ENCODE results near the gene NEDD4.
A peak's percentile ranks its signal among the peaks of the same experiment; 100 is the strongest.

Gene NEDD4

DNA sequence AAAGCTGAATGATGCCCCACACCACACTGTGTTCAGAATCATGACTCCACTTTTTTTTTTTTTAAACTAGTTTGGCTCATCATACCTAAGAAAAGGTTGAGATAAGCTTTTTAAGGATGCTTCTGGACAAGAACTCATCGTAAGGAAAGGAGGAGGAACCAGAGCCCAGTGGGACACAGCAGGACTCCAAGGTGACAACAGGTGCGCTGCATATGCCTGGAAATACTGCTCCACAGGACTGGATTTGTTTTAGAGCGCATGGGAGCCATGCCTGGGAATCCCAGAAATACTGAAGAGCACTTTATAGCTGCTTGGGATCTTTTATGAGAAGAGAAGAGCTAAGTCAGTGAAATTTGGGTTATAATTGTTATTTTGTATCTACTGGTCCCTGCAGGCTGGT, 93.4 kb downstream of the NEDD4 start:
- Histone ChIP-seq H3K9ac (ENCODE audit: low read length) (no peak overlapping the region), H3K4me3 (ENCODE audit: low read length) (no peak overlapping the region), H3K27me3 (ENCODE audit: control insufficient read depth, insufficient read depth, low read length) (no peaks in the 10 kb centered on the region), H3K9me3 (ENCODE audit: control insufficient read depth, low read length) (no peaks in the 10 kb centered on the region), H3K36me3 (ENCODE audit: control insufficient read depth, insufficient read depth, low read length) (no peaks in the 10 kb centered on the region), H3K4me1 (ENCODE audit: control insufficient read depth, insufficient read depth, low read length) (no peaks in the 10 kb centered on the region)

DNA sequence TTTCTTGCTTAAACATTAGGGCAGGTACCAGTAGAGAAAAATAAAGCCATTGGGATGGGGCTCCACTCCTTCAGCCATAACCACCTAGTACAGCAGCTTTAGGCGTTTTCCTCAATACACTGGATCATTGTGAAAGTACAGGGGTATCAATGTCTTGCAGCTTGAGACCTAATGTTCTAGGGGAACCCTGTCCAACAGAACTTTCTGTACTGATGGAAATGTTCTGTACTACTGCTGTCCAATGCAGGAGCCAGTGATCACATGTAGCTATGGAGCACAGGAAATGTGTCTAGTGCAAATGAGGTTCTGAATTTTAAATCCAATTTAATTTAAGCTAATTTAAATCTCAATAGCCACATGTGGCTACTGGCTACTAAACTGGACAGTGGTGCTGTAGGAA, 93.9 kb downstream of the NEDD4 start:
- Histone ChIP-seq H3K27me3 (ENCODE audit: control insufficient read depth, insufficient read depth, low read length) (no peaks in the 10 kb centered on the region), H3K36me3 (ENCODE audit: control insufficient read depth, insufficient read depth, low read length) (no peaks in the 10 kb centered on the region), H3K9ac (ENCODE audit: low read length) (no peak overlapping the region), H3K4me1 (ENCODE audit: control insufficient read depth, insufficient read depth, low read length) (no peaks in the 10 kb centered on the region), H3K9me3 (ENCODE audit: control insufficient read depth, low read length) (no peaks in the 10 kb centered on the region), H3K4me3 (ENCODE audit: low read length) (no peak overlapping the region)

DNA sequence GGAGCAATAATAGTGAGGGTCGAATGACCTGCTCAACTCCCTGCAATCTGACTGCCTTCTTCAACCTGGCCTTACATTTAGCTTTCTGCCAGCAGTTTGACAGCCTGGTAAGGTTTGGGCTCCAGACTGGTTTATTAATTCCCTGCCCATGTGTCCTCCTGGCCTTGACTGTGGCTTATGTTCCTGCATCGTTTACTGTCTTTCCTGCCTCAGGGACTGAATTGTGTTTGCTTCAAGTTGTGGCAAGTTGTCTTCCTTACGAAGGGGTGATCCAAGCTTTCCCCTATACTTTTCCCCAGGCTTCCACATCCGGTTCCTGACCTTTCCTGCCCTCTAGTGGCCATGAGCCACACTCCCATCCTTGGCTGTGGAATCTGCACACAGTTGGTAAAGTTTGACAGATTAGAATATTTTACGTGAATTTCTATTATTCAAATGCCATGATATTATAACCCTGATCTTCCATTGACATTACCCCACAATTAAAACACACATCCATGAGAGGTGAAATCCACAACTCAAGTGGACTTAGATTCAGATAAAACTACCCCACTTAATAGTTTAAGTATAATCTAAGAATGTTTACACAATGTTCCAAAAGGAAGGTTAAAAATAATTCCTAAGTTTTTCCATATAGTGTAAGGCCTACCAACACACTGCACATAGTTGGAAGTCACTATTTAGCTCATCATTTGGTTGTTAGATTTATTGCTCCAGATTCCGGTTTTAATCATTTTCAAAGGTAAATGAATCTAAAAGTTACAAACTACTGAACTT, 95.7 kb downstream of the NEDD4 start:
- Histone ChIP-seq H3K36me3 (ENCODE audit: control insufficient read depth, insufficient read depth, low read length) (no peaks in the 10 kb centered on the region), H3K4me3 (ENCODE audit: low read length) (no peak overlapping the region), H3K9ac (ENCODE audit: low read length) (peak overlapping the region; percentile 1), H3K4me1 (ENCODE audit: control insufficient read depth, insufficient read depth, low read length) (no peaks in the 10 kb centered on the region), H3K27me3 (ENCODE audit: control insufficient read depth, insufficient read depth, low read length) (no peaks in the 10 kb centered on the region), H3K9me3 (ENCODE audit: control insufficient read depth, low read length) (no peaks in the 10 kb centered on the region)

DNA sequence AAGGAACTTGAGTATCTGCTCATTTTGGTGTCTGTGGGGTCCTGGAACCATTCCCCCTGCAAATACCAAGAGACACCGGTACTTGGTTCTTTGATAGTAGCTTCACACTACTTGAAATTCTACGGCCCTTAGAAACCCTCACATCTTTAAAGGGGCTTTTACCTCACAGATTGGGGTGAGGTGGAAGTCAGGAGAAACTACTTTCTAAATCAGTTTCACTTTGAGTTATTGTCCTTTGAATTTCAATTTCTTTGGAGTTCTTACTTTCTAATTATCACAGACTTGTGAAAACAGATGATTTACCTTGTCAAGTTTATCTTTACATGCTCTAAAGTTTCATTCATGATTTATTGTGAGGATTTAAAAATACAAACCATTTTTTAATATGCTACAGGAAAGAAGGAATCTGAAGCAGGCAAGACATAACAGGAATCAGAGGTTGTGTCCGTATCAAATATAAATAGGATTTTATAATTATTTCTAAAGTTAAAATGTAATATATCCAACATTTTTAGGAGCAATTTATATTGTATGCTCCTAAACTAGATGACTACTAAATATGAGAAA, 98.9 kb downstream of the NEDD4 start:
- Histone ChIP-seq H3K27me3 (ENCODE audit: control insufficient read depth, insufficient read depth, low read length) (no peaks in the 10 kb centered on the region), H3K9me3 (ENCODE audit: control insufficient read depth, low read length) (no peaks in the 10 kb centered on the region), H3K4me3 (ENCODE audit: low read length) (no peak overlapping the region), H3K36me3 (ENCODE audit: control insufficient read depth, insufficient read depth, low read length) (no peaks in the 10 kb centered on the region), H3K9ac (ENCODE audit: low read length) (no peak overlapping the region), H3K4me1 (ENCODE audit: control insufficient read depth, insufficient read depth, low read length) (no peaks in the 10 kb centered on the region)

DNA sequence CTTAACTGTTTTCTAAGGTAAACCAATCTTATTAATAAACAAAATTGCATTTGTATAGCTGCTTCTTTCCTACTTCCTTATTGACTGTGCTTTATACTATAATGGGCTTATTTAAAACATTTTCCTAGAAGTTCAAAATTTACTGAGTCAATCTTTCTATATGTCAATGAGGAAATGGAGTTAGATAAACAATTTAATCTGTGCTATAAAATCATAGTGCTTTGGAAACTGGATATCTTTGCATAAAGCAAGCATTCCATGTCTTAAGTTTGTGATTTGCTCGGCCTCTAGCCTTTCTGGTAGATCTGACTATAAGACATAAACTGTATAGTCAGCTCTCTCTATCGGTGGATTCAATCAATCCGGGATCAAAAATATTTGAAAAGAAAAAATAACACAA, 99.6 kb downstream of the NEDD4 start:
- Histone ChIP-seq H3K9me3 (ENCODE audit: control insufficient read depth, low read length) (no peaks in the 10 kb centered on the region), H3K4me1 (ENCODE audit: control insufficient read depth, insufficient read depth, low read length) (no peaks in the 10 kb centered on the region), H3K9ac (ENCODE audit: low read length) (no peak overlapping the region), H3K4me3 (ENCODE audit: low read length) (no peak overlapping the region), H3K36me3 (ENCODE audit: control insufficient read depth, insufficient read depth, low read length) (no peaks in the 10 kb centered on the region), H3K27me3 (ENCODE audit: control insufficient read depth, insufficient read depth, low read length) (no peaks in the 10 kb centered on the region)

DNA sequence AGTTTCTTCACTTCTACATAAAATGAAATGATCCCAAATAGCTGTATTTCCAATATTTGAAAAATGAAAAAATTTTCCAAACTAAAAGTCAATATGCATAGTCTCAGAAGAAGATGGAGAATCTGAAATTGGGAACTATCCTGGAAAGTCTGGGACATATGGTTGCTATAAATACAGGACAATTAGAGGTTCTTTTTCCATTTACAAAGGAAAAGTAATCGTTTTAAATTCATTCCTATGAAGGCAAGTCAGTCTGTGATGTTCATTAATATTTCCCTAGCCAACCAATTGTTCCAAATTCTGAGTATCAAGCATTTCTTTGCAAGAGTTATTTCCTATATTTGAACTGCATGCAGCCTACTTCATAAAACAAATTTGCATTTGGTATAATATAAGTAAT, 102.2 kb downstream of the NEDD4 start:
- no peaks in the 10 kb centered on the region for H3K9me3 ChIP-seq (ENCODE audit: control insufficient read depth, low read length)
- no peak overlapping the region for H3K9ac ChIP-seq (ENCODE audit: low read length)
- H3K27me3 ChIP-seq (ENCODE audit: control insufficient read depth, insufficient read depth, low read length), result no peaks in the 10 kb centered on the region
- H3K36me3 ChIP-seq (ENCODE audit: control insufficient read depth, insufficient read depth, low read length), result no peaks in the 10 kb centered on the region
- H3K4me3 ChIP-seq (ENCODE audit: low read length), result no peak overlapping the region
- H3K4me1 ChIP-seq (ENCODE audit: control insufficient read depth, insufficient read depth, low read length), result no peaks in the 10 kb centered on the region

DNA sequence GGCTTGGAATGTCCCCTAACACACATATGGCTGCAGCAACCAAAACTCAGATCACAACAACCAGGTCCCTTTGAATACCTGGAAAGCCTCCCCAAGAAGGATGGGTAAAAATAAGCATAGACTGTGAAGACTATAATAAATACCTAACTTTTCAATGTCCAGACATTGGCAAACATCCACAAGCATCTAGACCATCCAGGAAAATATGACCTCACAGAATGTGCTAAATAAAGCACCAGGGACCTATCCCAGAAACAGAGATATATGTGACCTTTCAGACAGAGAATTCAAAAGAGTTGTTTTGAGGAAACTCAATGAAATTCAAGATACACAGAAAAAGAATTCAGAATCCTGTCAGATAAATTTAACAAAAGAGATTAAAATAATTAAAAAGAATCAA, 109.2 kb downstream of the NEDD4 start:
- H3K27me3 ChIP-seq (ENCODE audit: control insufficient read depth, insufficient read depth, low read length), result no peaks in the 10 kb centered on the region
- no peak overlapping the region for H3K4me3 ChIP-seq (ENCODE audit: low read length)
- H3K9me3 ChIP-seq (ENCODE audit: control insufficient read depth, low read length), result no peaks in the 10 kb centered on the region
- no peaks in the 10 kb centered on the region for H3K4me1 ChIP-seq (ENCODE audit: control insufficient read depth, insufficient read depth, low read length)
- H3K9ac ChIP-seq (ENCODE audit: low read length), result no peak overlapping the region
- no peaks in the 10 kb centered on the region for H3K36me3 ChIP-seq (ENCODE audit: control insufficient read depth, insufficient read depth, low read length)

DNA sequence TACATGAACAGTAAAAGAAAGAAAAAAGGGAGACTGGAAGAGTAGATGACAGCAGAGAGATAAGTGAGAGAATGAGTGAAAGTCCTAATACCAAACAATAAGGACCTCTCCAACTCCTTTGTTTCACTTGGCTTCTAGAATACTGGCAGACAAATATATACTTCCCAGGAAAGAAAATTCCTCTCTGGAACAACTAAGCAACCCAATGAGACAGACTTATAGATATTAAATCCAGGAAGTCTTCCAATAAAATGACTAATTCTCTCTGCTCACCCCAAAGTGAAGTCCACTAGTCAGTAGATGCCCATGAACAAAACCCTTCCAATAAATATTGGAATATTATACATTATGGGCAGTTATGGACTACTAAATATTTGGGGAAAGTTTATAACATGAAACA, 114.2 kb downstream of the NEDD4 start:
- Histone ChIP-seq H3K4me3 (ENCODE audit: low read length) (no peak overlapping the region), H3K4me1 (ENCODE audit: control insufficient read depth, insufficient read depth, low read length) (no peaks in the 10 kb centered on the region), H3K36me3 (ENCODE audit: control insufficient read depth, insufficient read depth, low read length) (no peaks in the 10 kb centered on the region), H3K9ac (ENCODE audit: low read length) (no peak overlapping the region), H3K9me3 (ENCODE audit: control insufficient read depth, low read length) (no peaks in the 10 kb centered on the region), H3K27me3 (ENCODE audit: control insufficient read depth, insufficient read depth, low read length) (no peaks in the 10 kb centered on the region)

DNA sequence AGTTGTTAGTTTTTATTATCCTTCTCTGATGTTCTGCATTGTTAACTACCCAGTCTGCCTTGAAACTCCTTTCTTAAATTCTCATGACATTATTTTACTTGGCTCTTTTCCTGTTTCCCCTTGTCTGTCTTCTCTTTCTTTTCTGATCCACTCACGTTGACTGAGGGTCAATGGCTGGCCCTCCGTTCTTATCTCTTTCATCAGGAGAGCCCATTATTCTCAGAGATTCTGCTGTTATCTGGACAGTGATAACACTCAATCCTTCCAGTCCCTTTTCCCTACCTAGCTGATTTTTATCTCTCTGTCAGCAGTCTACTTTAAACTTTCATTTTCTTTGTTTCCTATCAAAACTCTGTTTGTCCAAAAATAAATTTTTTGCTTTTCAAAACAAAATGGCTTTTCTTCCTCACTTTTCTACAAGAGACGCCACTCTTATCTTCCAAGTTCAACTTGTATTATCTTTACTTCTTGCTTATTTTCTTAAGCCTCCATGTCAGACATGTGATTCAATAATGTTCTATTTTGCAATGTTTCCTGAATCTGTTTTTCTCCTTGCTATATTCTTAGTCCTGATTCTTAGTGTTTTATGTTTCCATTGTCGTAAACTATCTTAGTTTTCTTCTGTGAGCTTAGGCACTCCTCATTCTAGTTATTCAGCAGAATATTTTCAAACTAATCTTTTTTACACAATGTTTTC, 120.2 kb downstream of the NEDD4 start:
- Histone ChIP-seq H3K4me3 (ENCODE audit: low read length) (no peak overlapping the region), H3K9me3 (ENCODE audit: control insufficient read depth, low read length) (no peaks in the 10 kb centered on the region), H3K36me3 (ENCODE audit: control insufficient read depth, insufficient read depth, low read length) (no peaks in the 10 kb centered on the region), H3K4me1 (ENCODE audit: control insufficient read depth, insufficient read depth, low read length) (no peaks in the 10 kb centered on the region), H3K9ac (ENCODE audit: low read length) (no peak overlapping the region), H3K27me3 (ENCODE audit: control insufficient read depth, insufficient read depth, low read length) (no peaks in the 10 kb centered on the region)

DNA sequence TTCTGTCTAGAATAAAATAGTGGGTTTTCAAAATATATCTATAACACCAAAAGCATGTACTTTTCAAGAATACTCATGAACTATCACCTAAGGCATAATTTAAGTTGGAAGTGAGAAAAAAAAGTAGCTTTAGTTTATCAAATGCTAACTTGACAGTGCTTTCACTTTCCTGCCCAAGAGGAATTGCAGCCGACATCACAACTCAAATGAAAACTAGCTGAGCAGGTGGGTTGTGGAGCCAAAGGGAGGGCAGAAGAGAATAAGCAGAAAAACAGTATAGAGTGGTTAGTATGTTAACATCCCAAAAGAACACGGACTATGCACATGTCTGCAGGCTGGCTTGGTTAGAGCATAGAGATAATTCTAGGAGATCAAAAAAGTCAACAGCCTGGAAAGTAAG, 120.9 kb downstream of the NEDD4 start:
- no peaks in the 10 kb centered on the region for H3K9me3 ChIP-seq (ENCODE audit: control insufficient read depth, low read length)
- H3K27me3 ChIP-seq (ENCODE audit: control insufficient read depth, insufficient read depth, low read length), result no peaks in the 10 kb centered on the region
- no peaks in the 10 kb centered on the region for H3K4me1 ChIP-seq (ENCODE audit: control insufficient read depth, insufficient read depth, low read length)
- H3K36me3 ChIP-seq (ENCODE audit: control insufficient read depth, insufficient read depth, low read length), result no peaks in the 10 kb centered on the region
- H3K4me3 ChIP-seq (ENCODE audit: low read length), result no peak overlapping the region
- H3K9ac ChIP-seq (ENCODE audit: low read length), result no peak overlapping the region

DNA sequence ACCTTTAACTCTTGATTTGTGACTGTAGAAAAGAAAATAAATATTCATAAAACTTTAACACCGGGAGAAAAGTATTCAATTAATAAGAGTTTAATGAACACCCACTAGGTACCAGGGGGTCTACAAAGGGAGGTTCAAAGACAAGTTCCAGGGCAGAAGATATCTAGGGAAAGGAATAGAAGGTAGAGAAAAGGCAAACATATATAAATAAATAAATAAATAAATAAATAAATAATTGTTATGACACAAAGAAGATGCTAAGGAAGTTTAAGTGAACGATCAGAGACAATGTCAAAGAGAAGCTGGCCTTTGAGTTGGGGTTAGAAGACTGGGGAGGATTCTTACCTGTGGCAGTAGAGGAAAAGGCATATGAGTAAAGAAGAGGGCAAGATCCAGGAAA, 123.8 kb downstream of the NEDD4 start:
- H3K27me3 ChIP-seq (ENCODE audit: control insufficient read depth, insufficient read depth, low read length), result no peaks in the 10 kb centered on the region
- H3K4me3 ChIP-seq (ENCODE audit: low read length), result no peak overlapping the region

DNA sequence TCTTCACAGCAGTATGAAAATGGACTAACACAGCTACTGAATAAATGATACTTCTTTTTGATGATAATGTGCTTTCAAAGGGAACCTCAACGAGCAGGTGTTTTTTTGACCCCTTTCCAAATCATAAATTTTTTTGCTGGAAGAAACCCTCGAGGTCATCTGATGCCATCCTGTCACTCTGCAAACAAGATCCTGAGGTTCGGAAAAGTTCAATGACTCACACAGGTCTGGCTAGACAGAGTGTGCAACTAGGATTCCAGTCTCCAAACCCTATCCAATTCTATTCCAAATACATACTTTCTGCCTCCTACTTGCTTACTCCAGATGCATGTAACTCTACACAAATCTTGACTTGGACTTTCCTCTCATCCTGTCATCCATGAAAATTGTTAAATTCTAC, 124.7 kb downstream of the NEDD4 start:
- no peaks in the 10 kb centered on the region for H3K36me3 ChIP-seq (ENCODE audit: control insufficient read depth, insufficient read depth, low read length)
- H3K9ac ChIP-seq (ENCODE audit: low read length), result no peak overlapping the region
- H3K4me3 ChIP-seq (ENCODE audit: low read length), result no peak overlapping the region
- H3K27me3 ChIP-seq (ENCODE audit: control insufficient read depth, insufficient read depth, low read length), result no peaks in the 10 kb centered on the region
- no peaks in the 10 kb centered on the region for H3K9me3 ChIP-seq (ENCODE audit: control insufficient read depth, low read length)
- H3K4me1 ChIP-seq (ENCODE audit: control insufficient read depth, insufficient read depth, low read length), result no peaks in the 10 kb centered on the region

More for the DNA sequence above, 123.8 kb downstream of the NEDD4 start:
- Histone ChIP-seq H3K9me3 (ENCODE audit: control insufficient read depth, low read length) (no peaks in the 10 kb centered on the region), H3K4me1 (ENCODE audit: control insufficient read depth, insufficient read depth, low read length) (no peaks in the 10 kb centered on the region), H3K36me3 (ENCODE audit: control insufficient read depth, insufficient read depth, low read length) (no peaks in the 10 kb centered on the region), H3K9ac (ENCODE audit: low read length) (no peak overlapping the region)
